Calu3 (cell line): ENCODE results near the gene DCC. TPM values are rescaled to one million over a fixed set of nuclear protein-coding genes. Genes with fewer than 3 reads are reported as not detected.

Source experiments
- BruUV-seq: library from RNA; stranded (reverse); fragments of 400-500 nt; replicated peaks from 2 replicates; lab custom pipeline; 2021; lab: Mats Ljungman, UMichigan
- CTCF ChIA-PET: fragments of 300-600 bp; sonication (Branson Sonifier 250); formaldehyde crosslinking; loops from one replicate; lab custom pipeline; 2022; ENCODE audit warnings: antibody characterized with exemption; lab: Charles Lee
- DNase-seq: peaks from one replicate; pipeline ENCODE4 v3.0.0; 2022
- H3K27ac Mint-ChIP-seq: one replicate; pipeline ENCODE4 v1.8.0; 2022; ENCODE audit warnings: mixed read lengths; ENCODE audit not compliant: unreplicated experiment
- H3K27me3 Mint-ChIP-seq: one replicate; pipeline ENCODE4 v1.8.0; 2022; ENCODE audit warnings: mixed read lengths; ENCODE audit not compliant: unreplicated experiment
- H3K36me3 Mint-ChIP-seq: one replicate; pipeline ENCODE4 v1.8.0; 2022; ENCODE audit warnings: mild to moderate bottlenecking, moderate library complexity, mixed read lengths; ENCODE audit not compliant: insufficient read depth, unreplicated experiment
- H3K4me1 Mint-ChIP-seq: one replicate; pipeline ENCODE4 v1.8.0; 2022; ENCODE audit warnings: mild to moderate bottlenecking, low read depth, mixed read lengths; ENCODE audit not compliant: unreplicated experiment
- H3K4me3 Mint-ChIP-seq: one replicate; pipeline ENCODE4 v1.8.0; 2022; ENCODE audit warnings: mild to moderate bottlenecking, low read depth, moderate library complexity, mixed read lengths; ENCODE audit not compliant: unreplicated experiment
- H3K9me3 Mint-ChIP-seq: one replicate; pipeline ENCODE4 v1.8.0; 2022; ENCODE audit warnings: low read depth, mixed read lengths; ENCODE audit not compliant: unreplicated experiment
- CTCF ChIP-seq: fragments of 200-600 bp; IDR thresholded peaks from one replicate; pipeline ENCODE4 v1.8.0; 2022; ENCODE audit warnings: antibody characterized with exemption; ENCODE audit not compliant: unreplicated experiment
- intact Hi-C: fragments of 100-400 bp; cut with micrococcal nuclease; formaldehyde crosslinking; loops from one replicate; pipeline ENCODE4 v1.10.0; 2022; ENCODE audit not compliant: unreplicated experiment
- total RNA-seq: library from RNA; stranded (reverse); gene quantifications from 2 replicates; pipeline ENCODE4 v1.2.3, GENCODE V29; 2022

The DCC gene
- total RNA-seq, 1 experiment from 2014 or later, result not detected

GRCh38 chr18:52325997-52326396, 14.0 kb upstream of the DCC start:
- no peak for TF ChIP-seq CTCF
- H3K27ac Mint-ChIP-seq, result no peak overlapping the region
- no peaks in the 10 kb centered on the region for H3K4me1 Mint-ChIP-seq
- intact Hi-C loops, result no loop called here
- DNase-seq, result no peak
- H3K27me3 Mint-ChIP-seq, result peaks cover 59% of the 10 kb centered on the region
- no TSS peak for BruUV-seq
- H3K4me3 Mint-ChIP-seq, result no peak overlapping the region
- no peaks in the 10 kb centered on the region for H3K36me3 Mint-ChIP-seq
- CTCF ChIA-PET, result no interaction called here
- no peaks in the 10 kb centered on the region for H3K9me3 Mint-ChIP-seq

- intact Hi-C loops, result no loop called here
- Mint-ChIP-seq H3K9me3 (no peaks in the 10 kb centered on the region), H3K4me1 (no peaks in the 10 kb centered on the region), H3K36me3 (no peaks in the 10 kb centered on the region), H3K4me3 (no peak overlapping the region), H3K27me3 (peaks cover 35% of the 10 kb centered on the region), H3K27ac (no peak overlapping the region)
- no peak for TF ChIP-seq CTCF
- CTCF ChIA-PET, result no interaction called here
- no peak for DNase-seq
- no TSS peak for BruUV-seq
Measured at GRCh38 chr18:52333860-52334259, 6.1 kb upstream of the DCC start.

- Mint-ChIP-seq H3K27me3 (peaks cover 33% of the 10 kb centered on the region), H3K4me1 (no peaks in the 10 kb centered on the region), H3K27ac (no peak overlapping the region), H3K9me3 (no peaks in the 10 kb centered on the region), H3K36me3 (no peaks in the 10 kb centered on the region), H3K4me3 (no peak overlapping the region)
- TF ChIP-seq CTCF, result no peak
- intact Hi-C loops, result no loop called here
- BruUV-seq, result no TSS peak
- no peak for DNase-seq
- CTCF ChIA-PET, result interaction anchor here (0.7 kb wide), 1 partner anchor 936 kb away, joined by 3 read pairs; no protein-coding TSS in a partner anchor
Measured at GRCh38 chr18:52334307-52334706, 5.7 kb upstream of the DCC start.

GRCh38 chr18:52334896-52335295, 5.1 kb upstream of the DCC start:
- Mint-ChIP-seq H3K36me3 (no peaks in the 10 kb centered on the region), H3K27me3 (peaks cover 27% of the 10 kb centered on the region), H3K4me3 (no peak overlapping the region), H3K27ac (no peak overlapping the region), H3K4me1 (no peaks in the 10 kb centered on the region), H3K9me3 (no peaks in the 10 kb centered on the region)
- no peak for TF ChIP-seq CTCF
- DNase-seq, result no peak
- intact Hi-C loops, result no loop called here
- no TSS peak for BruUV-seq
- CTCF ChIA-PET, result interaction anchor here (0.7 kb wide), 1 partner anchor 936 kb away, joined by 3 read pairs; no protein-coding TSS in a partner anchor
